Right renal pelvis (tissue), 4 donors: ENCODE data around the gene CDS2. TPM values are rescaled to one million over a fixed set of nuclear protein-coding genes. Genes with fewer than 3 reads are reported as not detected.
"Not testable (repeated sequence)": the region's sequence is repeated elsewhere in the genome, so short reads cannot be mapped to it uniquely, and the experiment has no call there.

Experiments used
- DNase-seq, 4 donors: peaks; one replicate each; pipeline ENCODE4 v3.0.0-alpha.2; 2013; ENCODE audit warnings: low read depth in 4 of 4, low spot score in 3 of 4, missing footprints in 1 of 4
- polyA plus RNA-seq, 4 donors: library from polyadenylated mRNA; unstranded; fragments of 120-200 nt; gene quantifications; one replicate each; pipeline ENCODE4 v1.2.1, GENCODE V29; 2013; ENCODE audit not compliant: insufficient read length in 4 of 4

The CDS2 gene
- polyA plus RNA-seq: 10 to 100 TPM; 35.1 to 44.2 (median 43.8) TPM

GRCh38 chr20:5126512-5127203, at the start of gene CDS2:
Gene CDS2, plus strand, starts transcription at chr20:5127008. Its CDS starts 85 bp downstream, at chr20:5127093.
- peak; percentile 97 to 99 (median 97) for DNase-seq

DNA sequence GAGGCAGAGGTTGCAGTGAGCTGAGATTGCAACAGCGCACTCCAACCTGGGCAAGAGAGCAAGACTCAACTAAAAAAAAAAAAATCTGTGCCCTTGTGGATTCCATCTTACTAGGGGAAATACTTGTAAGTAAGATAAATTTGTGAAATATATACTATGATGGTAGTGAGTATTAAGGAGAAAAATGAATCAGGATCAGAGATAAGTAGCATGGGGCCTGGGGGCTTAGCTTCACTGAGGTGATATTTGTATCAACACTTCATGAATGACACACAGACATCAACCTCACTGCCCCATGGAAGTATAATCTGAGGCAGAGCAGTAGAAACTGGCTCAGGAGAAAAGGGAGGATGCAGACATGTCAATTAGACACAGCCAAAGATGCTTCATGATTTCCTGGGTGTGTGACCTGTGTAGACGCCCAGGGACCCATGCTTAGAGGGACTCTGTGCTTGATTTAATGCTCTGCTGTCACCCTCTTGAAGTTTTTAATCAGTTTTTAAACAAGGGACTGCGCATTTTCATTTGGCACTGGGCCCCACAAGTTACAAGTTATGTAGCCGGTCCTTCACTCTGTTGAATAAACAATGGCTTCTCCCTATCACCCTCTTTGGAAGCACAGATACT, 48.9 kb upstream of the CDS2 start:
- DNase-seq: no peak

DNA sequence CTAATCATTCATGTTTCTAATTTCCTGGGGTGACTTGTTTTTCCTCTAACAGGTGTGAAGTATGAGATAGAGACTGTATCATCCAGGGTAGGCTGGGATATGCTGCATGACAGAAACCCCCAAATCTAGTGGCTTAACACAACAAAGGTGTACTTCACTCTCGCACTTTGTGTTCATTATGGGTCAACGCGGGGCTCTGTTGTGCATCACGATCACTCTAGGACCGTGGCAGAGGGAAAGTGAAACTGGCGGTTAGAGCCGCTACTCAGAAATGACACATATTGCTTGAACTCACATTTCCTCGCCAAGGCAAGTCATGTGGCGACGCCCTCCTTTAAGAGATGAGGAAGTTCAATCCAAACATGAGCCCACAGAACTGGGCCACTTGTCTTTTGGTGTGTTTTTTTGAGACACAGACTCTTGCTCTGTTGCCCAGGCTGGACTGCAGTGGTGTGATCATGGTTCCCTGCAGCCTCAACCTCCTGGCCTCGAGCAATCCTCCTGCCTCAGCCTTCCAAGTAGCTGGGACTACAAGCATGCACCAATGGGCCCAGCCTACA, 48.3 kb upstream of the CDS2 start:
- DNase-seq: no peak

DNA sequence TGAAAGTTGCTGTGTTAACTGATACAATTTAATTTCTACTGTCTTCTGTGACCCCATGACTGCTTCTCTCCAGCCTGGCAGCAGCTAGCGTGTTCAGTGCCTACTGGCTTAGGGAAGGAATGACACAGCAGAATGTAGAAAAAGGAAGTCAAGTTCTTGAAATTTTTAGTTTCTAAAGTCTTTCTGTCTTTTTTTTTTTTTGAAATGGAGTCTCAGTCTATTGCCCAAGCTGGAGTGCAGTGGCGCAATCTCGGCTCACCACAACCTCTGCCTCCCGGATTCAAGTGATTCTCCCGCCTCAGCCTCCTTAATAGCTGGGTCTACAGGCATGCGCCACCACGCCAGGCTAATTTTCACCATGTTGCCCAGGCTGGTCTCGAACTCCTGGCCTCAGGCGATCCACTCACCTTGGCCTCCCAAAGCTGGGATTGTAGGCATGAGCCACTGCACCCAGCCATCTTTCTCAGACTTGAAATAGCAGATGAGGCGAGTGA, 46.4 kb upstream of the CDS2 start:
- DNase-seq: no peak

- no peak for DNase-seq
Measured at GRCh38 chr20:5085380-5085779, 41.4 kb upstream of the CDS2 start.

DNA sequence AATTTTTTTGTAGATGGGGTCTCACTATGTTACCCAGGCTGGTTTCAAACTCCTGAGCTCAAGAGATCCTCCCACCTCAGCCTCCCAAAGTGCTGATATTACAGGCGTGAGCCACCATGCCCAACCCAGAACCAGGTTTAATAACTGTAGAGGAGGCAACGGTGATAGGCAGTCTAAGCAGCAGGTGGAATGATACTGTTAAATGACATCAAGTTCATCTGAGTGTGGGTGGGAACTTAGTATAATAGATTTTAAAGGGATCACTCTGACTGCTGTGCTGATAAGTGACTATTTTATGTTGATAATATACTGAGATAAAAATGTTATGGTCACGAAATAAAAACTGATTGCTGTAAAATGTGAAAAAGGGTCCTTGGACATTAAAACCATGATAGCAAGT, 38.1 kb upstream of the CDS2 start:
- DNase-seq: no peak

DNA sequence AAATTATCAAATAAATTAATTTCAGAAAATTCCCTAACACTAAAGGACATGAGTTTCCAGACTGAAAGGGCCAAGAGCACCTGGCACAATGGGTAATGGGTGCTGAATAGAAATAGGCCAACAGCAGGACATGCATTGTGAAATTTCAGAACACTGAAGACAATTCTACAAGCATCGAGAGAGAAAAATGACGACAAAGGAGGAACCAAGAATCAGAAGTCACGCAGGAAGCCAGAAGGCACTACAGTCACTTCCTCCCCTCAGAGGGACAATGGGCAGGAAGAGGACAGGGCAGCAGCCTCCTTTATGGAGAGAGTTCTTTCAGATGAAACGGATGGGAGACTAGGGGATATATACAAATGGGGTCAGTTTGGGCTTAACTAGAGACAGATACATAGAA, 36.6 kb upstream of the CDS2 start:
- DNase-seq: no peak

DNA sequence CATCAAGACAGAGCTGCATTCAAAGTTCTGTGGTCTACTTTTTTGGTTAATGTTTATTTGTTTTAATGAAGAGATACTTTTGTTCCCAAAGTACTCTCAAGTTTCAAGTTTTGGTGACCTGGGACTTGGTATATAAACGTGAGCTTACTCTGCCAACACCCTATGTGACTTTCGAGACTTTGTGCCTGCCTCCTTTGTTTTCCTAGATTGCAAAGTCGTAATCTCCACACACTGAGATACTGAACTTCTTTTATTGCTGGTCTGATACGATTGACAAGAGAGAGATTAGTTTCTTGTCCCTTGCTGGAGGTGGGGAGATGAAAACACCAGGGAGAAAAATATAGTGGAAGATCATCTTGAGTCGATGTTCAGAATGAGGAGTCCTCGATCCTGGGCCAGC, 34.9 kb upstream of the CDS2 start:
- DNase-seq: no peak

GRCh38 chr20:5092765-5093339, 34.0 kb upstream of the CDS2 start:
- DNase-seq: no peak

- DNase-seq: no peak
Measured at GRCh38 chr20:5095454-5095853, 31.4 kb upstream of the CDS2 start.

GRCh38 chr20:5095931-5096330, 30.9 kb upstream of the CDS2 start:
- no peak for DNase-seq

DNA sequence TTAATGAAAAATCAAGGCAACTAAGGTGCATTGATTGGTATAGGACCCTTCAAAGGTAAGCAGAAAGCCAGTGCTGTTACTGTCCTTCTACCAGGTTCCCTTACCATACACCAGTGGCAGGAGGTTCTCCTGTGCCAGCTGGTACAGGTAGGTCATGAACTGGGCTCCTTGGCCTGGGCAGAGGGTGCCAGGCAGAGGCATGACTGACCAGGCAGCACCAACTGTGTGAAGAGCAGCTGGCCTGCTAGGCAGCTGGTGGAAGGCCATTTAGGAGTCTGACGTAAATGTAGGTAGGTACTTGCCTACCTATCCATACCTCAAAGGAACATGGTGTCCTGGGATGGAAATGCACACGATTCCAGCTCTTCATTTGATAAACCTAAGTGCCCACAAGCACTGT, 30.3 kb upstream of the CDS2 start:
- DNase-seq: no peak

GRCh38 chr20:5099009-5099408, 27.8 kb upstream of the CDS2 start:
- not testable (repeated sequence) for DNase-seq

DNA sequence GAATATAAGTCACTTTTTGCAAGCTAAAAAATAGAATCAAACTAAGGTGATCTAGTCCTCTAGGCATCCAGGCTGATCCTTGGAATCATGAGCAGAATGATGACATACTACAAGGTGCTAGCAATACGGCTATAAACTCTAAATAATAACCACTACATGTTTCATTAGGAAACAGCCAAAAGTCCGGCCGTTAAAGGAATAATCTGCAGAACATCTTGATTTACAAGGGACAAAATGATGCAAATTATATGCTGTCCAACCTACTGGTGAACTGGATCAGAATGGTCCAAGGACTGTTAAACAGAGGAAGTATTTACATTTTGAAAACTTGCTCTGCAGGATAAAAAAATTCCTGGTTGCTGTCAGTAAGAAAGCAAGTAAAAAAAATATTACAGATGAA, 26.9 kb upstream of the CDS2 start:
- DNase-seq: not testable (repeated sequence)

- peak in 3 of 4 donors; percentile 23 to 51 (median 40) for DNase-seq
Measured at GRCh38 chr20:5100684-5101347, 26.0 kb upstream of the CDS2 start.

GRCh38 chr20:5104479-5104878, 22.3 kb upstream of the CDS2 start:
- DNase-seq: no peak

DNA sequence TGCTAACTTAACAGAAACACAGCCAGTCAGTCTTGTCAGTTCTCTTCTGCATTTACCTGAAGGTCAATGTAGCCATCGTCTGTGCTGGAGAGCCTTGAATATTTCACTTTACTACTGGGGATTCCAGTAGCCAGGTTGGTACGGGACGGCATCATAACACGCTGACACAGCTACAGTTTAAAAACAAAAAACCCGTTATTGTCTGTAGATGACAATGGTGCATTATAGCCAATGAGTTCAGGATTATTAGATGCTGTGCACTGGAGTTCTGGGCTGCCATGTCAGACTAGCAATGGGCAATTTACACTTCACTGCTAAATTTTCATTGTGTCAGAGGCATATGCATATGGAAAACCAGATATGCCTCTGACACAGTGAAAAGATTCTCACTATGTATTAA, 17.5 kb upstream of the CDS2 start:
- no peak for DNase-seq

DNA sequence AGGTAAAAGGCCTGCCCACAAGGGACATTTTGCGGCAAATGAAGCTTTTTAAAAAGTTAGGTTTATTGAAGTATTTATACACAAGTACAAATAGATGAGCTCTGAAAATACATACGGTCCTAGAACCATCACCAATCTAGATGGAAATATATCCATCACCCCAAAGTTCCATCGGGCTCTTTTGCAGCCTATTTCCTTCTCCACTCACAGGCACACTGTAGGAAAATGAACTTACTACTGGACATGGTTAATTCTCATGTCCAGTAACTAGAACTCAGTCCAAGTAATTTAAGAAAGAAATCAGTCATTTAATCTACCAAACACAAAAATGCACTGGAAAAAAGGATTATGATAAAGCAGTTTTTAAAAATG, 13.2 kb upstream of the CDS2 start:
- DNase-seq: no peak

DNA sequence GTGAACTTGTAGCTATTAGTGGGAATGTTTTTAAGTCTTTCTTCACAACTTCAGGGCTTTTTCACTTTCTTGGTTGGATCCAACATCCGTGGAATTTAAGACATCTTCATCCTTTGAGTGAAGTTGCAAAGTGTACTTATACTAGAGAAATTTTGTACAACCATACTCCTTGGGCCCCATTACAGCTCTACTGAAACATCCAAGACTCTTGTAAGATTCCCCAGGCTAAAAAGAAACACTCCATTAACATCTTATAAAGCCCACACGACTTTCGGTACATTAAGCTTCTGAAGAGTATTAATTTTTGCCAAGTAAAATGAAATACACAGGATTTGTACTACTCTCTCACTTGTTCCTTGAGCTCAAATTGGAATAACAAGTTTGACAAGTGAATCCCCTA, 12.4 kb upstream of the CDS2 start:
- no peak for DNase-seq

DNA sequence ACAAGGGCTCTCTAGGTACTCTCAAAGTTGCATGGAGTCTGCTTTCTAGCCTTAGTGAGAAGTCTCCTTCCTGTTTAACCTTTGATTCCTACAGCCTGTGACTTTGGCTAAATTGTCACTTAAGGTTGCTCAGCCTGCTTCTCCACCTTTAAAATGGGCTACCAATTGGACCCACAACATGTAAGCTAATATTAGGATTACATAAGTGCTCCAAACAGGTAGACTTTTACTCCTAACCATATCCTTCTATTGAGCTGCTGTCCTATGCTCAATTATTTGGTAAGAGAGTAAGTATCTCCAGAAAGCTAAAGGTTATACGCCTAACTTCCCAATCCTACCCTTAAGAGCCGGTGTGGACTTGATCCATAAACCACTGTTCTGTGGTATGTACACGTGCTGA, 9.9 kb upstream of the CDS2 start:
- DNase-seq: no peak
